H9 (cell line): ENCODE data around the gene ARHGEF25. TPM values are rescaled to one million over a fixed set of nuclear protein-coding genes. Genes with fewer than 3 reads are reported as not detected.

ENCODE experiments used
- DNase-seq: peaks from one replicate; pipeline ENCODE4 v3.0.0-alpha.2; 2017
- H2AFZ ChIP-seq: one replicate; pipeline ENCODE4 v1.6.1; 2013; ENCODE audit warnings: mild to moderate bottlenecking, low read length, control low read depth, moderate library complexity
- H2AK5ac ChIP-seq: 2 replicates; pipeline ENCODE4 v1.6.1; 2013; ENCODE audit warnings: low read length, control low read depth, mixed read lengths; ENCODE audit not compliant: insufficient read length
- H2BK120ac ChIP-seq: one replicate; pipeline ENCODE4 v1.6.1; 2013; ENCODE audit warnings: low read depth, mild to moderate bottlenecking, low read length, control low read depth, inconsistent platforms; ENCODE audit not compliant: poor library complexity, severe bottlenecking
- H2BK12ac ChIP-seq: 2 replicates; pipeline ENCODE4 v1.6.1; 2013; ENCODE audit warnings: low read length, control low read depth, mixed read lengths, low read depth; ENCODE audit not compliant: insufficient read length
- H2BK15ac ChIP-seq: 2 replicates; pipeline ENCODE4 v1.6.1; 2013; ENCODE audit warnings: low read depth, low read length, control low read depth
- H2BK20ac ChIP-seq: one replicate; pipeline ENCODE4 v1.6.1; 2013; ENCODE audit warnings: low read depth, mild to moderate bottlenecking, low read length, control low read depth, inconsistent platforms; ENCODE audit not compliant: poor library complexity, severe bottlenecking
- H2BK5ac ChIP-seq: 2 replicates; pipeline ENCODE4 v1.6.1; 2013; ENCODE audit warnings: low read length, control low read depth, mixed read lengths; ENCODE audit not compliant: insufficient read length
- H3K14ac ChIP-seq: 2 replicates; pipeline ENCODE4 v1.6.1; 2013; ENCODE audit warnings: low read length, control low read depth; ENCODE audit not compliant: insufficient read depth
- H3K18ac ChIP-seq: 2 replicates; pipeline ENCODE4 v1.6.1; 2013; ENCODE audit warnings: low read depth, mild to moderate bottlenecking, mixed read lengths, low read length, control low read depth; ENCODE audit not compliant: insufficient read length
- H3K23ac ChIP-seq: 2 replicates; pipeline ENCODE4 v1.6.1; 2013; ENCODE audit warnings: low read length, control low read depth, mixed read lengths, low read depth; ENCODE audit not compliant: insufficient read length
- H3K23me2 ChIP-seq: 2 replicates; pipeline ENCODE4 v1.6.1; 2013; ENCODE audit warnings: low read depth, mild to moderate bottlenecking, mixed read lengths, low read length, control low read depth; ENCODE audit not compliant: insufficient read length, poor library complexity, severe bottlenecking
- H3K27ac ChIP-seq: 2 replicates; pipeline ENCODE4 v1.5.1; 2013; ENCODE audit warnings: low read length, control low read depth, mixed read lengths, low read depth; ENCODE audit not compliant: insufficient read length
- H3K27me3 ChIP-seq: 2 replicates; pipeline ENCODE4 v1.6.1; 2013; ENCODE audit warnings: low read length, control low read depth, inconsistent platforms; ENCODE audit not compliant: insufficient read depth
- H3K4ac ChIP-seq: 2 replicates; pipeline ENCODE4 v1.6.1; 2013; ENCODE audit warnings: low read depth, mild to moderate bottlenecking, control low read depth, inconsistent platforms, low read length, moderate library complexity
- H3K4me1 ChIP-seq: 2 replicates; pipeline ENCODE4 v1.6.1; 2013; ENCODE audit warnings: low read length, control low read depth, inconsistent platforms; ENCODE audit not compliant: insufficient read depth
- H3K4me2 ChIP-seq: 2 replicates; pipeline ENCODE4 v1.6.1; 2013; ENCODE audit warnings: low read length, control low read depth, mixed read lengths; ENCODE audit not compliant: insufficient read length, insufficient read depth
- H3K56ac ChIP-seq: 2 replicates; pipeline ENCODE4 v1.6.1; 2013; ENCODE audit warnings: low read depth, mild to moderate bottlenecking, mixed read lengths, low read length, control low read depth; ENCODE audit not compliant: insufficient read length
- H3K79me1 ChIP-seq: 2 replicates; pipeline ENCODE4 v1.6.1; 2013; ENCODE audit warnings: low read depth, mild to moderate bottlenecking, moderate library complexity, low read length, control low read depth, inconsistent platforms; ENCODE audit not compliant: insufficient read depth, poor library complexity, severe bottlenecking
- H3K79me2 ChIP-seq: 2 replicates; pipeline ENCODE4 v1.6.1; 2013; ENCODE audit warnings: low read length, control low read depth, inconsistent platforms; ENCODE audit not compliant: insufficient read depth
- H3K9ac ChIP-seq: 2 replicates; pipeline ENCODE4 v1.6.1; 2013; ENCODE audit warnings: low read length, control low read depth, mixed read lengths; ENCODE audit not compliant: insufficient read length; ENCODE audit errors: extremely low read depth
- H3K9me3 ChIP-seq: one replicate; pipeline ENCODE4 v1.6.1; 2013; ENCODE audit warnings: low read depth, low read length, inconsistent platforms; ENCODE audit not compliant: control insufficient read depth
- H3T11ph ChIP-seq: one replicate; pipeline ENCODE4 v1.6.1; 2013; ENCODE audit warnings: mild to moderate bottlenecking, low read length, control low read depth, inconsistent platforms
- H4K20me1 ChIP-seq: one replicate; pipeline ENCODE4 v1.6.1; 2013; ENCODE audit not compliant: control insufficient read depth, insufficient read length, insufficient read depth
- H4K5ac ChIP-seq: 2 replicates; pipeline ENCODE4 v1.6.1; 2013; ENCODE audit warnings: low read depth, mild to moderate bottlenecking, mixed read lengths, low read length, control low read depth; ENCODE audit not compliant: insufficient read length
- H4K8ac ChIP-seq: replicated peaks from 2 replicates; pipeline ENCODE4 v1.6.1; 2013; ENCODE audit warnings: low read length, control low read depth, mixed read lengths, low read depth; ENCODE audit not compliant: insufficient read length
- H4K91ac ChIP-seq: 2 replicates; pipeline ENCODE4 v1.6.1; 2013; ENCODE audit warnings: low read depth, mild to moderate bottlenecking, moderate library complexity, mixed read lengths, low read length, control low read depth; ENCODE audit not compliant: insufficient read length
- H3K27ac Mint-ChIP-seq, 3 experiments: 2 replicates in 2 of 3; 3 replicates in 1 of 3; pipeline ENCODE4 v1.8.0; 2020 to 2021; ENCODE audit warnings: mixed read lengths in 3 of 3, mild to moderate bottlenecking in 1 of 3, moderate library complexity in 1 of 3
- H3K27me3 Mint-ChIP-seq: 2 replicates; pipeline ENCODE4 v1.8.0; 2021; ENCODE audit warnings: low read depth, mild to moderate bottlenecking, moderate library complexity, mixed read lengths
- H3K36me3 Mint-ChIP-seq, 3 experiments: 2 replicates in 2 of 3; 3 replicates in 1 of 3; pipeline ENCODE4 v1.8.0; 2020 to 2021; ENCODE audit warnings: low read depth in 3 of 3, mixed read lengths in 3 of 3; ENCODE audit not compliant: insufficient read depth in 1 of 3
- H3K4me1 Mint-ChIP-seq, 2 experiments: 2 replicates each; pipeline ENCODE4 v1.8.0; 2020; ENCODE audit warnings: mixed read lengths in 2 of 2
- H3K4me3 Mint-ChIP-seq, 2 experiments: 2 replicates in 1 of 2; 3 replicates in 1 of 2; pipeline ENCODE4 v1.8.0; 2020 to 2021; ENCODE audit warnings: mild to moderate bottlenecking in 2 of 2, mixed read lengths in 2 of 2, moderate library complexity in 1 of 2
- H3K9me3 Mint-ChIP-seq, 2 experiments: 2 replicates in 1 of 2; 3 replicates in 1 of 2; pipeline ENCODE4 v1.8.0; 2020; ENCODE audit warnings: mild to moderate bottlenecking in 2 of 2, mixed read lengths in 2 of 2, moderate library complexity in 1 of 2
- WGBS: extraction: QIAGEN DNeasy Blood & Tissue Kit; methylation state at CpG from one replicate; pipeline ENCODE4 v1.1.7; 2013; ENCODE audit warnings: missing lambda C conversion rate, low lambda C conversion rate, mixed read lengths; ENCODE audit not compliant: insufficient read length; ENCODE audit errors: extremely low coverage; 5-methylcytosine and 5-hydroxymethylcytosine counted together
- total RNA-seq: library from RNA; stranded (reverse); gene quantifications from 2 replicates; pipeline ENCODE4 v1.2.1, GENCODE V29; 2021
- TF ChIP-seq, protein P1 (sequence below): fragments of 200-600 bp; sonication (generic); conservative IDR thresholded peaks from 3 replicates; pipeline ENCODE4 v1.8.0; 2021; ENCODE audit warnings: antibody characterized with exemption, mild to moderate bottlenecking

Gene ARHGEF25
- total RNA-seq, 1 experiment from 2014 or later: 22.6 TPM

DNA sequence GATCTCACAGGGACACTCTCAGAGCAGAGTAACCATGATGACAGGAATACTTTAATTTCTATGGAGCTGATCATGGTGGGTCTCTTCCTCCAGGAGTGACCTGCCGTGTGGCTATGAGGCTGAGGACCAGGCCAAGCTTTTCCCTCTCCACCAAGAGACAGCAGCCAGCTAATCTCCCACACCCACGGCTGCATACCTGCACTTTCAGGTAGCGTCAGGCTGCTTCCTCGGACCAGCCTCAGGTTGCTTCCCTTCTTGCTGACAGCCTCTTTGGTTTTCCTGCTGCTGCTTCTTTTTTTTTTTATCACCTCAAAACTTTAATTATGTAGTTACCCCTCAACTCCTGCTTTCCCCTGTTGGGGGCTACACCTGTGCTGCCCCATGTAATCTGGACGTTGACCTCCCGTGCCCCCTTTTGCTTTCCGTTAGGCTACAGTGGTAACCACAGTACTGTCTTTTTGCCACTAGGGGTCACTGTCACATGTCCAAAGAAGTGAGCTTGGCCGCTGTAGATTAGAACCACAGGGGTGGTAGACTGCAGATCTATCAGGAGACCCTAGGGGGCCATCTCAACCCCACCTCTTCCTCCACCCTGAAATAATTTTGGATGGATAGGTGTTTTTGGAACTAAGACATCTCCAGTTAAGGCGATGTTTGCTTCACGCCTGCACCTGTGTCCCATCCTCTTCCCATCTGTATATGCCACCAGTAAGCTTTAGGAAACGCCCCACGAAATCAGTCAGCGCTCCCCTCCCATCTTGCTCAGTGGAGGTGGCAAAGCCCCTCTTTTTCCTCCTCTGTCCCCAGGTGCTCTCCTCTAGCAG lies 28.0 kb upstream of the ARHGEF25 start:
- H3K4ac ChIP-seq: no peak overlapping the region
- no peak overlapping the region for H2BK5ac ChIP-seq
- no peak overlapping the region for H2BK12ac ChIP-seq
- H3K79me2 ChIP-seq: no peaks in the 10 kb centered on the region
- H3K14ac ChIP-seq: no peak overlapping the region
- no peak overlapping the region for H3K56ac ChIP-seq
- H3K4me1 Mint-ChIP-seq: peaks cover 0 to 2% of the 10 kb centered on the region in 2 experiments; a peak in 1 of 4 replicates
- no peak overlapping the region for H2BK120ac ChIP-seq
- H3K27me3 Mint-ChIP-seq: no peaks in the 10 kb centered on the region
- no peaks in the 10 kb centered on the region for H4K20me1 ChIP-seq
- H3K23ac ChIP-seq: no peak overlapping the region
- H3K4me3 Mint-ChIP-seq: peak overlapping the region in 1 of 2 experiments; percentile 53; a peak in 2 of 5 replicates
- H3K79me1 ChIP-seq: no peaks in the 10 kb centered on the region
- H3K9me3 ChIP-seq: no peaks in the 10 kb centered on the region
- no peak overlapping the region for H2AFZ ChIP-seq
- no peak overlapping the region for H3T11ph ChIP-seq
- no peak overlapping the region for H3K27ac ChIP-seq
- no peak overlapping the region for H4K5ac ChIP-seq
- H3K36me3 Mint-ChIP-seq: peaks cover 20 to 52% (median 39%) of the 10 kb centered on the region in 3 experiments
- no peaks in the 10 kb centered on the region for H3K9me3 Mint-ChIP-seq
- H3K27me3 ChIP-seq: no peaks in the 10 kb centered on the region
- H2BK15ac ChIP-seq: no peak overlapping the region
- H2AK5ac ChIP-seq: no peak overlapping the region
- H2BK20ac ChIP-seq: no peak overlapping the region
- no peak overlapping the region; a peak in 1 of 7 replicates for H3K27ac Mint-ChIP-seq
- H3K18ac ChIP-seq: no peak overlapping the region
- WGBS: no CpG with 5 or more reads among the region's 13 CpGs
- no peak overlapping the region for H3K9ac ChIP-seq
- no peak overlapping the region for H4K8ac ChIP-seq
- DNase-seq: peak; percentile 85
- H3K23me2 ChIP-seq: no peaks in the 10 kb centered on the region
- H4K91ac ChIP-seq: no peak overlapping the region
- H3K4me1 ChIP-seq: no peaks in the 10 kb centered on the region
- H3K4me2 ChIP-seq: no peak overlapping the region
- TF ChIP-seq, protein P1, sequence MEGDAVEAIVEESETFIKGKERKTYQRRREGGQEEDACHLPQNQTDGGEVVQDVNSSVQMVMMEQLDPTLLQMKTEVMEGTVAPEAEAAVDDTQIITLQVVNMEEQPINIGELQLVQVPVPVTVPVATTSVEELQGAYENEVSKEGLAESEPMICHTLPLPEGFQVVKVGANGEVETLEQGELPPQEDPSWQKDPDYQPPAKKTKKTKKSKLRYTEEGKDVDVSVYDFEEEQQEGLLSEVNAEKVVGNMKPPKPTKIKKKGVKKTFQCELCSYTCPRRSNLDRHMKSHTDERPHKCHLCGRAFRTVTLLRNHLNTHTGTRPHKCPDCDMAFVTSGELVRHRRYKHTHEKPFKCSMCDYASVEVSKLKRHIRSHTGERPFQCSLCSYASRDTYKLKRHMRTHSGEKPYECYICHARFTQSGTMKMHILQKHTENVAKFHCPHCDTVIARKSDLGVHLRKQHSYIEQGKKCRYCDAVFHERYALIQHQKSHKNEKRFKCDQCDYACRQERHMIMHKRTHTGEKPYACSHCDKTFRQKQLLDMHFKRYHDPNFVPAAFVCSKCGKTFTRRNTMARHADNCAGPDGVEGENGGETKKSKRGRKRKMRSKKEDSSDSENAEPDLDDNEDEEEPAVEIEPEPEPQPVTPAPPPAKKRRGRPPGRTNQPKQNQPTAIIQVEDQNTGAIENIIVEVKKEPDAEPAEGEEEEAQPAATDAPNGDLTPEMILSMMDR: peak; percentile 96
